GM21360 (cell line): Measurements from ENCODE around the gene BCAS2.
"Not testable (repeated sequence)": the region's sequence is repeated elsewhere in the genome, so short reads cannot be mapped to it uniquely, and the experiment has no call there.

ENCODE experiments used
- ATAC-seq: cut with Tn5 transposase; IDR thresholded peaks from one replicate; pipeline ENCODE4 v1.9.1; 2021; ENCODE audit warnings: mild to moderate bottlenecking, moderate library complexity; ENCODE audit not compliant: unreplicated experiment

Gene BCAS2

GRCh38 chr1:114581335-114582287, at the start of gene BCAS2:
Gene BCAS2, minus strand, starts transcription at chr1:114581615. Its CDS starts 24 bp downstream, at chr1:114581591.
- ATAC-seq = peak; percentile 98

- ATAC-seq = no peak
These were observed 45.7 kb upstream of the BCAS2 start for GRCh38 chr1:114627107-114627506.

- no peak for ATAC-seq
These were observed 41.9 kb upstream of the BCAS2 start for GRCh38 chr1:114623364-114623763.

GRCh38 chr1:114620419-114620818, 39.0 kb upstream of the BCAS2 start:
- ATAC-seq = no peak

- no peak for ATAC-seq
These were observed 37.2 kb upstream of the BCAS2 start for GRCh38 chr1:114618606-114619005.

GRCh38 chr1:114610546-114611245, 29.3 kb upstream of the BCAS2 start:
- no peak for ATAC-seq

GRCh38 chr1:114609826-114610225, 28.4 kb upstream of the BCAS2 start:
- ATAC-seq = no peak

GRCh38 chr1:114609026-114609425, 27.6 kb upstream of the BCAS2 start:
- no peak for ATAC-seq

GRCh38 chr1:114607223-114607622, 25.8 kb upstream of the BCAS2 start:
- ATAC-seq = no peak

GRCh38 chr1:114597949-114598348, 16.5 kb upstream of the BCAS2 start:
- no peak for ATAC-seq

GRCh38 chr1:114595602-114596001, 14.2 kb upstream of the BCAS2 start:
- ATAC-seq = no peak

- no peak for ATAC-seq
These were observed 12.6 kb upstream of the BCAS2 start for GRCh38 chr1:114594046-114594445.

- ATAC-seq = no peak
These were observed 7.7 kb upstream of the BCAS2 start for GRCh38 chr1:114589122-114589521.

GRCh38 chr1:114588196-114588689, 6.8 kb upstream of the BCAS2 start:
- no peak for ATAC-seq

- ATAC-seq = no peak
These were observed 6.0 kb upstream of the BCAS2 start for GRCh38 chr1:114587203-114587991.

- no peak for ATAC-seq
These were observed 5.2 kb upstream of the BCAS2 start for GRCh38 chr1:114586513-114587047.

GRCh38 chr1:114585231-114585630, 3.8 kb upstream of the BCAS2 start:
- no peak for ATAC-seq

- ATAC-seq = no peak
These were observed 7.0 kb downstream of the BCAS2 start for GRCh38 chr1:114574365-114574764.

- no peak for ATAC-seq
These were observed 17.3 kb downstream of the BCAS2 start for GRCh38 chr1:114564141-114564540.

- not testable (repeated sequence) for ATAC-seq
These were observed 18.4 kb downstream of the BCAS2 start for GRCh38 chr1:114562978-114563510.
